Measurements from ENCODE around the gene CARD14. TPM values are rescaled to one million over a fixed set of nuclear protein-coding genes. Genes with fewer than 3 reads are reported as not detected.

CARD14 gene
- total and polyA plus RNA-seq, 2 of the 13 experiments (the other 11 are each of a cell fraction or from before 2014, with no cell fraction given) = 0.11 TPM; not detected in 1

DNA sequence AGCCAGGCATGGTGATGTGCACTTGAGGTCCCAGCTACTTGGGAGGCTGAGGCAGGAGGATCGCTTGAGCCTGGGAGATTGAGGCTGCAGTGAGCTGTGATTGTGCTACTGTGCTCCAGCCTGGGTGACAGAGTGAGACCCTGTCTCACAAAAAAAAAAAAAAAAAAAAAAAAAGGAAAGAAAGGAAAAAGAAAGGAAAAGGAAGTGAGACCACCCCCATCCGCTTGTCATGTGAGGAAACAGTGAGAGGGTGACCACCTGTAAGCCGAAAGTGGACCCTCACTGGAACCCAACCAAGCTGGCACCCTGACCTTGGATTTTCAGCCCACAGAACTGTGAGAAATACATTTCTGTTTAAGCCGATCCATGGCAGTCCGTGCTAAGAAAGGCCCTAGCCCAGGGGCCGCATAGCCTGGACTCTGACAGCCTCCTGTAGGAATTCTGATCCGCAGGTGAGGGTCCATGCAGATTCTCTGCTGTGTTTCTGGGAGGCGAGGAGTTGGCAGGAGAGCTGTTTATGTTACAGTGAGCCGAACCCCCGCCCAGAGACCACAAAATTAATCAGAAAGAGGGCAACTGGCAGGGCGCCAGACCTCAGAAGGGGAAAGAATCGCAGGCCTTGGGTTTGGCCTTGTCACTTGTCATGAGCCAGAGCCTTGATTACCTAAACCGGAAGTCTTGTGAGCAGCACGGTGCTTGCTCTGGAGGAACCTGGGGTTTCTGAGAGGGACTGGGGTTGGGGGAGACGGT is 49.4 kb downstream of the CARD14 start (continued):
- TF ChIP-seq, protein P1, sequence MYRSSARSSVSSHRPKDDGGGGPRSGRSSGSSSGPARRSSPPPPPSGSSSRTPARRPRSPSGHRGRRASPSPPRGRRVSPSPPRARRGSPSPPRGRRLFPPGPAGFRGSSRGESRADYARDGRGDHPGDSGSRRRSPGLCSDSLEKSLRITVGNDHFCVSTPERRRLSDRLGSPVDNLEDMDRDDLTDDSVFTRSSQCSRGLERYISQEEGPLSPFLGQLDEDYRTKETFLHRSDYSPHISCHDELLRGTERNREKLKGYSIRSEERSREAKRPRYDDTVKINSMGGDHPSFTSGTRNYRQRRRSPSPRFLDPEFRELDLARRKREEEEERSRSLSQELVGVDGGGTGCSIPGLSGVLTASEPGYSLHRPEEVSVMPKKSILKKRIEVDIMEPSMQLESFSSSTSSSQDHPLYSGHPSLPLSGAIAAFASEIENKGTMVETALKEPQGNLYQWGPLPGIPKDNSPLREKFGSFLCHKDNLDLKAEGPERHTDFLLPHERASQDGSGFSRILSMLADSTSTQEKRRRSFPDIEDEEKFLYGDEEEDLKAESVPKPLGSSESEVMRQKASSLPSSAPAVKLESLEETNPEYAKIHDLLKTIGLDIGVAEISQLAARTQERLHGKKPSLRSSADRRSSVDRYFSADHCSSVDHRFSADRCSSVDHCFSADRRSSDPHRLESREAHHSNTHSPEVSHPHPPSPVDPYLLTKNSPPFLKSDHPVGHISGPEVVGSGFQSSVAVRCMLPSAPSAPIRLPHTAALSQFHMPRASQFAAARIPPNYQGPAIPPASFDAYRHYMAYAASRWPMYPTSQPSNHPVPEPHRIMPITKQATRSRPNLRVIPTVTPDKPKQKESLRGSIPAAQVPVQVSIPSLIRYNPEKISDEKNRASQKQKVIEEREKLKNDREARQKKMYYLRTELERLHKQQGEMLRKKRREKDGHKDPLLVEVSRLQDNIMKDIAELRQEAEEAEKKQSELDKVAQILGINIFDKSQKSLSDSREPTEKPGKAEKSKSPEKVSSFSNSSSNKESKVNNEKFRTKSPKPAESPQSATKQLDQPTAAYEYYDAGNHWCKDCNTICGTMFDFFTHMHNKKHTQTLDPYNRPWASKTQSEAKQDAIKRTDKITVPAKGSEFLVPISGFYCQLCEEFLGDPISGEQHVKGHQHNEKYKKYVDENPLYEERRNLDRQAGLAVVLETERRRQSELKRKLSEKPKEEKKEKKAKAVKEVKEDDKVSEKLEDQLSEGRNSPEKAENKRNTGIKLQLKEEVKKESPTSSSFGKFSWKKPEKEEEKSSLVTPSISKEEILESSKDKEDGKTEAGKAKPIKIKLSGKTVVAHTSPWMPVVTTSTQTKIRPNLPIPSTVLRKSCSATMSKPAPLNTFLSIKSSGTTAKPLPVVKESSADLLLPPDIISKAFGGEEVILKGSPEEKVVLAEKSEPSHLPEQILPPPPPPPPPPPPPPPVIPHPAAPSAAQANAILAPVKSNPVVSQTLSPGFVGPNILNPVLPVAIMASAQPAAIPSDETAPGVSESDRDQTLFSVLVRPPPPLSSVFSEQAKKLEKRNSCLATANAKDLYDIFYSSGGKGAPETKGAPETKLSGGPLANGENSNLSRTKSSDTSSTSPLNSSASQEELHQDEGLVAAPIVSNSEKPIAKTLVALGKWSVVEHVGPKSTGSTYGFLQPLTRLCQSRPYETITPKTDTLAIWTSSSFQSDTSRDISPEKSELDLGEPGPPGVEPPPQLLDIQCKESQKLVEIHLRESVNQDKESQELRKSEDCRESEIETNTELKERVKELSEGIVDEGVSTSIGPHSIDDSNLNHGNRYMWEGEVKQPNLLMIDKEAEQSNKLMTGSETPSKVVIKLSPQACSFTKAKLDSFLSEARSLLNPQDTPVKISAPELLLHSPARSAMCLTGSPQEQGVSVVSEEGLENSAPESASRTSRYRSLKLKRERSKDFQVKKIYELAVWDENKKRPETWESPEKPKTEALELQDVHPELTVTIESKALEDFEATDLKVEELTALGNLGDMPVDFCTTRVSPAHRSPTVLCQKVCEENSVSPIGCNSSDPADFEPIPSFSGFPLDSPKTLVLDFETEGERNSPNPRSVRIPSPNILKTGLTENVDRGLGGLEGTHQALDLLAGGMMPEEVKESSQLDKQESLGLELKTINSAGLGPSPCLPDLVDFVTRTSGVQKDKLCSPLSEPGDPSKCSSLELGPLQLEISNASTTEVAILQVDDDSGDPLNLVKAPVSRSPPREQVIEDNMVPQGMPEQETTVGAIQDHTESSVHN (CRISPR knock-in tag; IDR thresholded peaks at IDR 0.05) = no peak
- TF ChIP-seq, protein P2, sequence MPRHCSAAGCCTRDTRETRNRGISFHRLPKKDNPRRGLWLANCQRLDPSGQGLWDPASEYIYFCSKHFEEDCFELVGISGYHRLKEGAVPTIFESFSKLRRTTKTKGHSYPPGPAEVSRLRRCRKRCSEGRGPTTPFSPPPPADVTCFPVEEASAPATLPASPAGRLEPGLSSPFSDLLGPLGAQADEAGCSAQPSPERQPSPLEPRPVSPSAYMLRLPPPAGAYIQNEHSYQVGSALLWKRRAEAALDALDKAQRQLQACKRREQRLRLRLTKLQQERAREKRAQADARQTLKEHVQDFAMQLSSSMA (CRISPR knock-in tag; IDR thresholded peaks at IDR 0.05) = 0 out of 2 replicates have a peak, but pooled peaks have one; percentile 33
- no peak for TF ChIP-seq ZNF460 (CRISPR knock-in tag; IDR thresholded peaks at IDR 0.05; ENCODE audit: borderline replicate concordance)
- TF ChIP-seq TARDBP (CRISPR knock-in tag; IDR thresholded peaks at IDR 0.05) = 0 out of 2 replicates have a peak, but pooled peaks have one; percentile 24
- peak; percentile 31; the same call in 1 of the 2 replicates for TF ChIP-seq ZMAT3 (CRISPR knock-in tag; conservative IDR thresholded peaks at IDR 0.05)
- peak; percentile 4; the same call in 1 of the 2 replicates for TF ChIP-seq ZNF501 (CRISPR knock-in tag; IDR thresholded peaks at IDR 0.05)
- peak; percentile 28; the same call in 1 of the 2 replicates for TF ChIP-seq ZNF350 (CRISPR knock-in tag; IDR thresholded peaks at IDR 0.05; ENCODE audit: borderline replicate concordance, low read depth)
- TF ChIP-seq ZNF20 (CRISPR knock-in tag; IDR thresholded peaks at IDR 0.05) = no peak
- no peak for TF ChIP-seq ZNF713 (CRISPR knock-in tag; IDR thresholded peaks at IDR 0.05)
- 0 out of 2 replicates have a peak, but pooled peaks have one; percentile 34 for TF ChIP-seq MED1 (CRISPR knock-in tag; IDR thresholded peaks at IDR 0.05)
- peak; percentile 76; the same call in 1 of the 2 replicates for TF ChIP-seq LCORL (IDR thresholded peaks at IDR 0.05)
- TF ChIP-seq LCORL (CRISPR knock-in tag; IDR thresholded peaks at IDR 0.05) = no peak
- no peak for TF ChIP-seq RFX1 (IDR thresholded peaks at IDR 0.05)
- TF ChIP-seq SOX13 (IDR thresholded peaks at IDR 0.05) = no peak
- TF ChIP-seq SOX13 (CRISPR knock-in tag; conservative IDR thresholded peaks at IDR 0.05 in 1 of 2, IDR thresholded peaks at IDR 0.05 in 1 of 2) = peak in 1 of 2 experiments; percentile 5; a peak in 1 of 4 replicates
- peak; percentile 5 for TF ChIP-seq TEAD3 (CRISPR knock-in tag; optimal IDR thresholded peaks at IDR 0.05; ENCODE audit: borderline replicate concordance)
- TF ChIP-seq, protein P3, sequence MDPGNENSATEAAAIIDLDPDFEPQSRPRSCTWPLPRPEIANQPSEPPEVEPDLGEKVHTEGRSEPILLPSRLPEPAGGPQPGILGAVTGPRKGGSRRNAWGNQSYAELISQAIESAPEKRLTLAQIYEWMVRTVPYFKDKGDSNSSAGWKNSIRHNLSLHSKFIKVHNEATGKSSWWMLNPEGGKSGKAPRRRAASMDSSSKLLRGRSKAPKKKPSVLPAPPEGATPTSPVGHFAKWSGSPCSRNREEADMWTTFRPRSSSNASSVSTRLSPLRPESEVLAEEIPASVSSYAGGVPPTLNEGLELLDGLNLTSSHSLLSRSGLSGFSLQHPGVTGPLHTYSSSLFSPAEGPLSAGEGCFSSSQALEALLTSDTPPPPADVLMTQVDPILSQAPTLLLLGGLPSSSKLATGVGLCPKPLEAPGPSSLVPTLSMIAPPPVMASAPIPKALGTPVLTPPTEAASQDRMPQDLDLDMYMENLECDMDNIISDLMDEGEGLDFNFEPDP (CRISPR knock-in tag; conservative IDR thresholded peaks at IDR 0.05) = 0 out of 2 replicates have a peak, but pooled peaks have one; percentile 43
